Endodermal cell (in vitro differentiated cells): ENCODE data around the gene ARPP21. TPM values are rescaled to one million over a fixed set of nuclear protein-coding genes. Genes with fewer than 3 reads are reported as not detected.

Experiments used
- DNase-seq: peaks from one replicate; pipeline ENCODE4 v3.0.0-alpha.2; 2017
- H3K27ac ChIP-seq: 2 replicates; pipeline ENCODE4 v1.5.1; 2013; ENCODE audit warnings: mild to moderate bottlenecking, low read depth, low read length, moderate library complexity
- H3K27me3 ChIP-seq: 2 replicates; pipeline ENCODE4 v1.6.1; 2013; ENCODE audit warnings: mild to moderate bottlenecking, low read length, moderate library complexity; ENCODE audit not compliant: insufficient read depth, control insufficient read depth, poor library complexity, severe bottlenecking
- H3K36me3 ChIP-seq: 2 replicates; pipeline ENCODE4 v1.7.0; 2013; ENCODE audit warnings: mild to moderate bottlenecking, low read length, moderate library complexity; ENCODE audit not compliant: control insufficient read depth, insufficient read depth
- H3K4me1 ChIP-seq: one replicate; pipeline ENCODE4 v1.7.0; 2013; ENCODE audit warnings: low read length; ENCODE audit not compliant: control insufficient read depth, insufficient read depth
- H3K4me3 ChIP-seq: 2 replicates; pipeline ENCODE4 v1.5.1; 2013; ENCODE audit warnings: mild to moderate bottlenecking, low read length, moderate library complexity
- H3K9ac ChIP-seq: 2 replicates; pipeline ENCODE4 v1.6.1; 2013; ENCODE audit warnings: mild to moderate bottlenecking, low read length, moderate library complexity; ENCODE audit not compliant: poor library complexity, severe bottlenecking; ENCODE audit errors: extremely low read depth
- H3K9me3 ChIP-seq: 2 replicates; pipeline ENCODE4 v1.6.1; 2013; ENCODE audit warnings: mild to moderate bottlenecking, low read length, moderate library complexity; ENCODE audit not compliant: control insufficient read depth
- H3K27ac Mint-ChIP-seq: 2 replicates; pipeline ENCODE4 v1.8.0; 2020; ENCODE audit warnings: mixed read lengths
- H3K27me3 Mint-ChIP-seq: 2 replicates; pipeline ENCODE4 v1.8.0; 2021; ENCODE audit warnings: mild to moderate bottlenecking, mixed read lengths; ENCODE audit not compliant: insufficient read depth
- H3K36me3 Mint-ChIP-seq: 2 replicates; pipeline ENCODE4 v1.8.0; 2020; ENCODE audit warnings: low read depth, mixed read lengths
- H3K4me1 Mint-ChIP-seq: 2 replicates; pipeline ENCODE4 v1.8.0; 2020; ENCODE audit warnings: mixed read lengths
- H3K4me3 Mint-ChIP-seq: 2 replicates; pipeline ENCODE4 v1.8.0; 2020; ENCODE audit warnings: mild to moderate bottlenecking, moderate library complexity, mixed read lengths
- H3K9me3 Mint-ChIP-seq: 2 replicates; pipeline ENCODE4 v1.8.0; 2020; ENCODE audit warnings: mild to moderate bottlenecking, mixed read lengths
- CTCF ChIP-seq: fragments of 200-600 bp; sonication (generic); conservative IDR thresholded peaks from 2 replicates; pipeline ENCODE4 v1.5.0; 2021; ENCODE audit warnings: antibody characterized with exemption, mild to moderate bottlenecking
- WGBS, 2 experiments: methylation state at CpG; one replicate each; pipeline versions ENCODE4 v1.1.5 to v1.1.7; 2013; ENCODE audit warnings: missing lambda C conversion rate in 2 of 2, mixed read lengths in 1 of 2; ENCODE audit not compliant: insufficient coverage in 1 of 2, insufficient read length in 1 of 2; 5-methylcytosine and 5-hydroxymethylcytosine counted together
- total RNA-seq, 2 donors: library from RNA; stranded (reverse); fragmentation: NEBNext Ultra II Directional in 1 of 2; extraction: Animal tissue kit (Norgen Biotek cat#: 25700) in 1 of 2; gene quantifications; 2 replicates in 1 of 2; 3 replicates in 1 of 2; pipeline ENCODE4 v1.2.1, GENCODE V29; 2021

ARPP21 gene
- total RNA-seq, 2 donors from 2014 or later, result not detected

- Mint-ChIP-seq H3K36me3 (no peaks in the 10 kb centered on the region), H3K4me1 (peaks cover 16% of the 10 kb centered on the region), H3K9me3 (no peaks in the 10 kb centered on the region), H3K4me3 (no peak overlapping the region), H3K27ac (no peak overlapping the region), H3K27me3 (peaks cover 47% of the 10 kb centered on the region)
- Histone ChIP-seq H3K9me3 (no peaks in the 10 kb centered on the region), H3K4me3 (no peak overlapping the region), H3K27ac (no peak overlapping the region), H3K4me1 (peaks cover 5% of the 10 kb centered on the region), H3K27me3 (peaks cover 34% of the 10 kb centered on the region), H3K9ac (no peak overlapping the region), H3K36me3 (no peaks in the 10 kb centered on the region)
- no peak for TF ChIP-seq CTCF
- WGBS, 2 experiments, result 84 to 91% methylated on average over 8 to 10 of the region's 10 CpGs
- DNase-seq, result no peak
Measured at GRCh38 chr3:35663471-35663870, 24.1 kb downstream of the ARPP21 start.

- no peaks in the 10 kb centered on the region for H3K9me3 ChIP-seq
- no peak overlapping the region for H3K4me3 ChIP-seq
- H3K27ac Mint-ChIP-seq, result no peak overlapping the region
- H3K9ac ChIP-seq, result no peak overlapping the region
- H3K4me3 Mint-ChIP-seq, result no peak overlapping the region
- no peaks in the 10 kb centered on the region for H3K36me3 Mint-ChIP-seq
- WGBS, 2 experiments, result 82 to 100% methylated on average over 2 to 14 of the region's 14 CpGs
- peaks cover 4% of the 10 kb centered on the region for H3K4me1 ChIP-seq
- H3K27me3 Mint-ChIP-seq, result peaks cover 46% of the 10 kb centered on the region
- H3K9me3 Mint-ChIP-seq, result no peaks in the 10 kb centered on the region
- H3K27ac ChIP-seq, result peak overlapping the region; percentile 54
- peak; percentile 68 for DNase-seq
- no peaks in the 10 kb centered on the region for H3K36me3 ChIP-seq
- H3K4me1 Mint-ChIP-seq, result peaks cover 10% of the 10 kb centered on the region
- TF ChIP-seq CTCF, result no peak
- H3K27me3 ChIP-seq, result peaks cover 42% of the 10 kb centered on the region
Measured at GRCh38 chr3:35664460-35664919, 25.2 kb downstream of the ARPP21 start.

GRCh38 chr3:35665390-35666055, 26.2 kb downstream of the ARPP21 start:
- Mint-ChIP-seq H3K36me3 (no peaks in the 10 kb centered on the region), H3K27me3 (peaks cover 44% of the 10 kb centered on the region), H3K9me3 (no peaks in the 10 kb centered on the region), H3K27ac (no peak overlapping the region), H3K4me3 (no peak overlapping the region), H3K4me1 (peaks cover 7% of the 10 kb centered on the region)
- TF ChIP-seq CTCF, result no peak
- no peak overlapping the region for H3K27ac ChIP-seq
- no peak for DNase-seq
- peaks cover 46% of the 10 kb centered on the region for H3K27me3 ChIP-seq
- no peak overlapping the region for H3K9ac ChIP-seq
- WGBS, 2 experiments, result 59% methylated on average over 3 of the region's 3 CpGs; no CpG with 5 or more reads in 1 of the 2 experiments
- no peak overlapping the region for H3K4me3 ChIP-seq
- peaks cover under 1% of the 10 kb centered on the region for H3K4me1 ChIP-seq
- H3K36me3 ChIP-seq, result no peaks in the 10 kb centered on the region
- no peaks in the 10 kb centered on the region for H3K9me3 ChIP-seq
